ENCODE data around the gene GREM2. TPM values are rescaled to one million over a fixed set of nuclear protein-coding genes. Genes with fewer than 3 reads are reported as not detected.

The GREM2 gene
- total and polyA plus RNA-seq, 10 of the 15 experiments (the other 5 are each of a cell fraction or from before 2014, with no cell fraction given): not detected

DNA sequence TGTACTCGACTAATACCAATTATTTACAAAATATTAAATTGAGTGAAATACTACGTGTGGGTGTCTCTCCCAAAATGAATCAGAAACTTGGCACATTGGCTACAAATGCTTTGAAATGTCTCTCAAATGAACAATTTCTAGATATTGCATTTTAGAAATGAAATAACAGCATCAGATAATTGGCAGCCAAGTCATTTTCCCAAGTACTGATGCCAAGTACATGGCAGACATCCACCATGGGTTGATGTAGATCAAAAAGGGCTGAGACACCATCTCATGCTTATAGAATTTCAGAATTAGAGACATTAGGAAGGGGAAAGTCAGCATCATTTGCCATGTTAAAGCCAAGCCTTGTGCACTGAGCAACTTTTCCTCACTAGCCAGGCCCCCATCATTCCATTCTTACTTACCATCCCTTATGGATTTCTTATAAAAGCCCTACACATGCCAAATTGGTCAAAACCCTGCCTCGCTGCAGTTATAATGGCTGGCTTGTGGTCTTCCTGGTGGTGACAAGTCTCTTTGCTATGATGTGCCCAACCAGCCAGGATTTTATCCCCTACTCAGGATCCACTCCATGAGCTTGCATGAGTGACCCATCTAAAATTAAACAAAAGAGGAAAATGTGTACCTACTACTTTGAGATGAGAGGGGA, 73.1 kb downstream of the GREM2 start:
- DNase-seq (ENCODE audit: low read depth, low spot score) (no peak), ATAC-seq (no peak), FAIRE-seq (no peak)
- CTCF ChIA-PET: no interaction called here
- H3K36me3 ChIP-seq (ENCODE audit: control insufficient read depth in 2 of 2, insufficient read depth in 2 of 2, low read length in 1 of 2): no peaks in the 10 kb centered on the region
- SMC1A ChIA-PET (ENCODE audit: uncharacterized antibody, unreplicated experiment): no interaction called here
- POLR2A ChIA-PET: no interaction called here
- in situ Hi-C loops (cut with MboI) (no loop called here), intact Hi-C loops (cut with micrococcal nuclease; ENCODE audit: unreplicated experiment) (no loop called here)
- RAD21 ChIA-PET (ENCODE audit: unreplicated experiment): no interaction called here
- H3K79me2 ChIP-seq (ENCODE audit: control insufficient read depth, insufficient read depth, low read length): no peaks in the 10 kb centered on the region
- H3K9me3 ChIP-seq (replicated peaks; ENCODE audit: control insufficient read depth, insufficient read depth, low read length): no peaks in the 10 kb centered on the region
- BruUV-seq (replicated peaks): no TSS peak
- no peak for TF ChIP-seq TCF7 (IDR thresholded peaks at IDR 0.05; ENCODE audit: borderline replicate concordance)
- TF ChIP-seq, protein P1, sequence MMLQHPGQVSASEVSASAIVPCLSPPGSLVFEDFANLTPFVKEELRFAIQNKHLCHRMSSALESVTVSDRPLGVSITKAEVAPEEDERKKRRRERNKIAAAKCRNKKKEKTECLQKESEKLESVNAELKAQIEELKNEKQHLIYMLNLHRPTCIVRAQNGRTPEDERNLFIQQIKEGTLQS (IDR thresholded peaks at IDR 0.05; ENCODE audit: borderline replicate concordance, extremely low read depth, low read depth, low read length): no peak
- no peak for TF ChIP-seq ATF7 (IDR thresholded peaks at IDR 0.05; ENCODE audit: low read depth)
- no peak for TF ChIP-seq NFXL1 (IDR thresholded peaks at IDR 0.05; ENCODE audit: borderline replicate concordance)
- TF ChIP-seq ZNF622 (IDR thresholded peaks at IDR 0.05): no peak
- no peak for TF ChIP-seq MEF2A (IDR thresholded peaks at IDR 0.05; ENCODE audit: insufficient read depth, low read depth, low read length)
- TF ChIP-seq EP300 (IDR thresholded peaks at IDR 0.05; ENCODE audit: borderline replicate concordance in 1 of 2, control insufficient read depth in 1 of 2, low read depth in 2 of 2, low read length in 2 of 2): no peak
- no peak for TF ChIP-seq TCF12 (IDR thresholded peaks at IDR 0.05; ENCODE audit: low read depth, low read length)
- no peak for TF ChIP-seq PAX8 (IDR thresholded peaks at IDR 0.05)
- no peak for TF ChIP-seq BCL11A (IDR thresholded peaks at IDR 0.05; ENCODE audit: low read depth, low read length)
- no peak for TF ChIP-seq ZNF207 (IDR thresholded peaks at IDR 0.05; ENCODE audit: borderline replicate concordance)
- no peak for TF ChIP-seq WRNIP1 (IDR thresholded peaks at IDR 0.05; ENCODE audit: borderline replicate concordance, low read depth, low read length)
- no peak for TF ChIP-seq CBX3 (IDR thresholded peaks at IDR 0.05; ENCODE audit: borderline replicate concordance, low read depth)
- no peak for TF ChIP-seq BMI1 (IDR thresholded peaks at IDR 0.05; ENCODE audit: borderline replicate concordance)
- no peak overlapping the region for H3K4me2 ChIP-seq (ENCODE audit: control insufficient read depth, insufficient read depth)
- 7% methylated on average over 3 of the region's 3 CpGs for WGBS (ENCODE audit: insufficient coverage, insufficient replicate concordance, low lambda C conversion rate, missing lambda C conversion rate)
- no peaks in the 10 kb centered on the region for H3K4me1 ChIP-seq (ENCODE audit: control insufficient read depth, insufficient read depth, low read length)
- H3K27me3 ChIP-seq (replicated peaks in 1 of 2; ENCODE audit: control insufficient read depth in 2 of 2, insufficient read depth in 2 of 2, low read length in 1 of 2): no peaks in the 10 kb centered on the region
- no peak overlapping the region for H3K27ac ChIP-seq (ENCODE audit: control insufficient read depth, insufficient read depth)
- H3K9ac ChIP-seq (ENCODE audit: control insufficient read depth, insufficient read depth, low read length): no peak overlapping the region
- H2AFZ ChIP-seq (ENCODE audit: control insufficient read depth, low read depth, low read length): no peak overlapping the region
- no peaks in the 10 kb centered on the region for H4K20me1 ChIP-seq (ENCODE audit: control insufficient read depth, insufficient read depth)
- no peak overlapping the region for H3K4me3 ChIP-seq

Measured in GM12878 (cell line).